Activated T-helper 1 cell treated with anti-CD3 and anti-CD28 coated beads, Interleukin-12 subunit alpha, Interleukin-12 subunit beta, Interleukin-2, Interleukin-4 antibody, amounts not matched to agents 30 ng/mL and 10 ng/mL and 1 ng/mL, durations not matched to agents 14 hours and 24 hours and 36 hours (primary cell): ENCODE data around the gene TYROBP. TPM values are rescaled to one million over a fixed set of nuclear protein-coding genes. Genes with fewer than 3 reads are reported as not detected.

Experiments used
- DNase-seq: peaks from one replicate; pipeline ENCODE4 v3.0.0; 2021; ENCODE audit warnings: low spot score
- H3K27ac Mint-ChIP-seq: one replicate; pipeline ENCODE4 v1.8.0; 2021; ENCODE audit warnings: mild to moderate bottlenecking, mixed read lengths
- H3K27me3 Mint-ChIP-seq: one replicate; pipeline ENCODE4 v1.8.0; 2022; ENCODE audit warnings: mild to moderate bottlenecking, moderate library complexity, mixed read lengths; ENCODE audit not compliant: insufficient read depth
- H3K36me3 Mint-ChIP-seq: one replicate; pipeline ENCODE4 v1.8.0; 2021; ENCODE audit warnings: low read depth, mixed read lengths
- H3K4me1 Mint-ChIP-seq: one replicate; pipeline ENCODE4 v1.8.0; 2021; ENCODE audit warnings: low read depth, mixed read lengths
- H3K4me3 Mint-ChIP-seq: one replicate; pipeline ENCODE4 v1.8.0; 2021; ENCODE audit warnings: mild to moderate bottlenecking, moderate library complexity, mixed read lengths
- H3K9me3 Mint-ChIP-seq: one replicate; pipeline ENCODE4 v1.8.0; 2021; ENCODE audit warnings: mixed read lengths
- intact Hi-C: fragments of 100-400 bp; cut with micrococcal nuclease; formaldehyde crosslinking; loops from one replicate; pipeline ENCODE4 v1.15.1; 2024
- total RNA-seq: library from RNA; stranded (reverse); gene quantifications from 2 replicates; pipeline ENCODE4 v1.2.3, GENCODE V29; 2022

Gene TYROBP
- total RNA-seq, 1 donor from 2014 or later = not detected

GRCh38 chr19:35858311-35858710 lies 49.8 kb downstream of the TYROBP start:
- H3K4me1 Mint-ChIP-seq = peaks cover 11% of the 10 kb centered on the region
- intact Hi-C loops = no loop called here
- peak overlapping the region; percentile 23 for H3K4me3 Mint-ChIP-seq
- no peak overlapping the region for H3K27ac Mint-ChIP-seq
- H3K27me3 Mint-ChIP-seq = peaks cover 43% of the 10 kb centered on the region
- no peak for DNase-seq
- peaks cover 4% of the 10 kb centered on the region for H3K36me3 Mint-ChIP-seq
- no peaks in the 10 kb centered on the region for H3K9me3 Mint-ChIP-seq

- Mint-ChIP-seq H3K27me3 (peaks cover 41% of the 10 kb centered on the region), H3K9me3 (no peaks in the 10 kb centered on the region), H3K36me3 (no peaks in the 10 kb centered on the region), H3K27ac (no peak within 1 kb of the TSS), H3K4me1 (peaks cover 17% of the 10 kb centered on the region), H3K4me3 (peak within 1 kb of the TSS; percentile 83)
- intact Hi-C loops = loop anchor here (1.0 kb wide), 1 partner anchor 12 kb away; the partner anchor contains the start of gene APLP1
- DNase-seq = peak; percentile 45
These were observed 51.4 kb downstream of the TYROBP start, which contains the start of gene KIRREL2 for GRCh38 chr19:35856546-35857149. Gene KIRREL2, plus strand, starts transcription at chr19:35856911. Its CDS starts 209 bp downstream, at chr19:35857120.

Other genes starting within 250 kb of the TYROBP start
- gene UPK1A, start 241.8 kb downstream of the TYROBP start, total RNA-seq = 0.41 and 0.51 TPM in 2 replicates
- 126 TPM in 2 replicates for gene ZBTB32, start 203.7 kb downstream of the TYROBP start, total RNA-seq
- gene KMT2B, start 190.3 kb downstream of the TYROBP start, total RNA-seq = 61.9 and 65.2 TPM in 2 replicates
- 105 and 106 TPM in 2 replicates for gene IGFLR1, start 165.8 kb downstream of the TYROBP start, total RNA-seq
- gene U2AF1L4, start 162.9 kb downstream of the TYROBP start, total RNA-seq = 28.1 and 29.7 TPM in 2 replicates
- 50.6 and 54.6 TPM in 2 replicates for gene PSENEN, start 162.6 kb downstream of the TYROBP start, total RNA-seq
- 9.3 and 9.8 TPM in 2 replicates for gene LIN37, start 159.7 kb downstream of the TYROBP start, total RNA-seq
- 0.78 TPM in 1 of 2 replicates, not detected in the other for gene HSPB6, start 151.3 kb downstream of the TYROBP start, total RNA-seq
- 39.5 and 45.1 TPM in 2 replicates for gene PROSER3, start 150.1 kb downstream of the TYROBP start, total RNA-seq
- 24.5 and 25.8 TPM in 2 replicates for gene ARHGAP33, start 132.7 kb downstream of the TYROBP start, total RNA-seq
- not detected in 2 replicates for gene PRODH2, start 95.5 kb downstream of the TYROBP start, total RNA-seq
- gene NPHS1, start 55.8 kb downstream of the TYROBP start, total RNA-seq = 0.05 TPM in 1 of 2 replicates, not detected in the other
- gene KIRREL2, start 51.4 kb downstream of the TYROBP start, total RNA-seq = 1.7 TPM in 2 replicates
- 2.3 and 2.4 TPM in 2 replicates for gene APLP1, start 39.7 kb downstream of the TYROBP start, total RNA-seq
- 163 and 164 TPM in 2 replicates for gene NFKBID, start 7.8 kb downstream of the TYROBP start, total RNA-seq
- gene HCST, start 5.8 kb downstream of the TYROBP start, total RNA-seq = 58.5 and 62.2 TPM in 2 replicates
- gene LRFN3, start 28.1 kb upstream of the TYROBP start, total RNA-seq = 11.6 and 13.6 TPM in 2 replicates
- gene SDHAF1, start 86.9 kb upstream of the TYROBP start, total RNA-seq = 21.2 and 24.5 TPM in 2 replicates
- 1.7 and 1.8 TPM in 2 replicates for gene SYNE4, start 100.5 kb upstream of the TYROBP start, total RNA-seq
- 48.3 and 60.6 TPM in 2 replicates for gene ALKBH6, start 105.9 kb upstream of the TYROBP start, total RNA-seq
- 2.2 and 4.4 TPM in 2 replicates for gene CLIP3, start 124.6 kb upstream of the TYROBP start, total RNA-seq
- 1.6 TPM in 2 replicates for gene THAP8, start 146.0 kb upstream of the TYROBP start, total RNA-seq
- 22.0 and 24.9 TPM in 2 replicates for gene WDR62, start 146.6 kb upstream of the TYROBP start, total RNA-seq
- gene OVOL3, start 202.8 kb upstream of the TYROBP start, total RNA-seq = not detected in 2 replicates
- 76.3 and 92.4 TPM in 2 replicates for gene POLR2I, start 206.6 kb upstream of the TYROBP start, total RNA-seq
- gene TBCB, start 207.2 kb upstream of the TYROBP start, total RNA-seq = 127 and 143 TPM in 2 replicates
- gene CAPNS1, start 231.8 kb upstream of the TYROBP start, total RNA-seq = 326 and 335 TPM in 2 replicates
- gene COX7A1, start 244.2 kb upstream of the TYROBP start, total RNA-seq = not detected in 2 replicates